Spleen (tissue), 11 donors: ENCODE measurements around the gene WNT1. TPM values are rescaled to one million over a fixed set of nuclear protein-coding genes. Genes with fewer than 3 reads are reported as not detected.

Experiments
- DNase-seq: peaks from one replicate; pipeline ENCODE4 v3.0.0-alpha.2; 2020
- H3K27ac ChIP-seq, 8 donors: fragments of 200-600 bp; sonication (generic) in 7 of 8; 1 replicate in 4 of 8; 2 replicates in 4 of 8; pipeline versions ENCODE4 v1.5.0 to v1.8.0; 2016 to 2021; ENCODE audit warnings: inconsistent platforms in 4 of 8, mild to moderate bottlenecking in 4 of 8, moderate library complexity in 1 of 8
- H3K27me3 ChIP-seq, 7 donors: fragments of 200-600 bp; sonication (generic) in 6 of 7; replicated peaks in 1 of 7; 1 replicate in 4 of 7; 2 replicates in 3 of 7; pipeline versions ENCODE4 v1.5.0 to v1.8.0; 2016 to 2021; ENCODE audit warnings: inconsistent platforms in 3 of 7, mild to moderate bottlenecking in 1 of 7
- H3K36me3 ChIP-seq, 6 donors: fragments of 200-600 bp; sonication (generic) in 5 of 6; 1 replicate in 4 of 6; 2 replicates in 2 of 6; pipeline versions ENCODE4 v1.5.0 to v1.8.0; 2016 to 2021; ENCODE audit warnings: inconsistent platforms in 2 of 6
- H3K4me1 ChIP-seq, 6 donors: fragments of 200-600 bp; sonication (generic) in 5 of 6; 1 replicate in 3 of 6; 2 replicates in 3 of 6; pipeline versions ENCODE4 v1.5.0 to v1.8.0; 2016 to 2021; ENCODE audit warnings: inconsistent platforms in 3 of 6
- H3K4me3 ChIP-seq, 8 donors: fragments of 200-600 bp; sonication (generic) in 7 of 8; 1 replicate in 4 of 8; 2 replicates in 4 of 8; pipeline versions ENCODE4 v1.5.0 to v1.8.0; 2016 to 2021; ENCODE audit warnings: inconsistent platforms in 4 of 8, mild to moderate bottlenecking in 4 of 8, moderate library complexity in 2 of 8
- H3K9me3 ChIP-seq, 8 donors: fragments of 200-600 bp; sonication (generic) in 7 of 8; 1 replicate in 4 of 8; 2 replicates in 4 of 8; pipeline versions ENCODE4 v1.5.0 to v1.8.0; 2016 to 2021; ENCODE audit warnings: inconsistent platforms in 4 of 8
- CTCF ChIP-seq, 11 experiments: fragments of 200-600 bp in 7 of 11; fragments of 450-650 bp in 4 of 11; sonication (generic) in 4 of 11; IDR thresholded peaks in 8 of 11; conservative IDR thresholded peaks in 3 of 11; 1 replicate in 7 of 11; 2 replicates in 4 of 11; pipeline versions ENCODE4 v1.4.0 to v1.8.0; 2016 to 2021; ENCODE audit warnings: antibody characterized with exemption in 11 of 11, inconsistent platforms in 4 of 11, mild to moderate bottlenecking in 1 of 11
- POLR2A ChIP-seq, 3 donors: fragments of 450-650 bp; IDR thresholded peaks; one replicate each; pipeline ENCODE4 v1.5.1; 2017; ENCODE audit warnings: antibody characterized with exemption in 3 of 3, mild to moderate bottlenecking in 1 of 3
- POLR2AphosphoS5 ChIP-seq, 3 donors: sonication (generic); formaldehyde crosslinking; IDR thresholded peaks; one replicate each; pipeline ENCODE4 v1.5.1; 2017; ENCODE audit warnings: antibody characterized with exemption in 3 of 3
- WGBS, 5 donors: extraction: QIAGEN DNeasy Blood & Tissue Kit in 3 of 5; methylation state at CpG; one replicate each; pipeline versions ENCODE4 v1.1.5 to v1.1.7; 2013 to 2018; 5-methylcytosine and 5-hydroxymethylcytosine counted together
- intact Hi-C: fragments of 100-400 bp; cut with DNase I; formaldehyde crosslinking; loops from one replicate; pipeline ENCODE4 v1.15.0; 2023; ENCODE audit warnings: low total_unique reads
- polyA plus RNA-seq, 3 donors: library from polyadenylated mRNA; stranded (reverse); fragments of 200-250 nt; gene quantifications; one replicate each; pipeline ENCODE4 v1.2.1, GENCODE V29; 2013
- small RNA-seq, 4 donors: library from RNA; depleted of rRNA; stranded (forward); fragments of <200 nt; gene quantifications; one replicate each; pipeline ENCODE3, GENCODE V24; 2016
- total RNA-seq, 7 donors: library from RNA; depleted of rRNA in 3 of 7; stranded (reverse); fragments of >200 nt in 3 of 7; fragmentation: NEBNext Ultra II Directional in 4 of 7; extraction: Animal tissue kit (Norgen Biotek cat#: 25700) in 4 of 7; gene quantifications; one replicate each; pipeline versions ENCODE4 v1.1.0 to v1.2.1, GENCODE V29; 2016 to 2021
- donor health status: healthy with polysubstance abuse.
- donor health status: DM: no; HTN: no; CAD: no; lungs with moderate emphysema.
- donor health status: DM: no; HTN: no; CAD: no.
- donor health status: Bipolar disorder and iron deficiency.
- donor health status: healthy.
- donor health status: DM: no; HTN: no; CAD: no.
- donor health status: DM: yes; HTN: yes; CAD: no.

WNT1 gene
- total and polyA plus RNA-seq, 10 donors, result 0.06 to 0.52 (median 0.32) TPM; not detected in 6

- no peak overlapping the region for H3K4me3 ChIP-seq
- peaks cover 0 to 9% (median 0%) of the 10 kb centered on the region in 6 donors for H3K4me1 ChIP-seq
- H3K9me3 ChIP-seq, result no peaks in the 10 kb centered on the region
- WGBS, 5 donors, result 87 to 96% (median 92%) methylated on average over 7 to 8 of the region's 8 CpGs
- TF ChIP-seq POLR2A (IDR thresholded peaks at IDR 0.05), result no peak
- no peak for TF ChIP-seq POLR2AphosphoS5 (IDR thresholded peaks at IDR 0.05)
- TF ChIP-seq CTCF (IDR thresholded peaks at IDR 0.05 in 8 of 11, conservative IDR thresholded peaks at IDR 0.05 in 3 of 11), result no peak
- no peak for DNase-seq
- H3K27ac ChIP-seq, result no peak overlapping the region
- peaks cover 0 to 100% (median 88%) of the 10 kb centered on the region in 6 donors for H3K36me3 ChIP-seq
- intact Hi-C loops, result no loop called here
- H3K27me3 ChIP-seq, result no peaks in the 10 kb centered on the region
Measured at GRCh38 chr12:49030119-49030518, 52.0 kb downstream of the WNT1 start.

- Histone ChIP-seq H3K36me3 (peaks cover 0 to 100% (median 83%) of the 10 kb centered on the region in 6 donors), H3K9me3 (no peaks in the 10 kb centered on the region), H3K4me3 (no peak overlapping the region), H3K4me1 (peaks cover 0 to 9% (median 0%) of the 10 kb centered on the region in 6 donors), H3K27ac (no peak overlapping the region), H3K27me3 (no peaks in the 10 kb centered on the region)
- WGBS, 5 donors, result 95 to 97% (median 96%) methylated on average over 18 to 19 of the region's 19 CpGs
- TF ChIP-seq POLR2AphosphoS5 (IDR thresholded peaks at IDR 0.05) (peak in 2 of 3 donors; percentile 11 to 49), CTCF (IDR thresholded peaks at IDR 0.05 in 8 of 11, conservative IDR thresholded peaks at IDR 0.05 in 3 of 11) (no peak)
- intact Hi-C loops, result no loop called here
- DNase-seq, result no peak
Measured at GRCh38 chr12:49030714-49031572, 52.8 kb downstream of the WNT1 start.

GRCh38 chr12:49031573-49032161 is 53.5 kb downstream of the WNT1 start:
- H3K27ac ChIP-seq, result no peak overlapping the region
- peaks cover 0 to 100% (median 80%) of the 10 kb centered on the region in 6 donors for H3K36me3 ChIP-seq
- no peaks in the 10 kb centered on the region for H3K27me3 ChIP-seq
- 84 to 95% (median 93%) methylated on average over 8 of the region's 8 CpGs for WGBS, 5 donors
- H3K4me1 ChIP-seq, result peaks cover 0 to 9% (median 0%) of the 10 kb centered on the region in 6 donors
- no peak for DNase-seq
- H3K4me3 ChIP-seq, result no peak overlapping the region
- H3K9me3 ChIP-seq, result no peaks in the 10 kb centered on the region
- TF ChIP-seq POLR2A (IDR thresholded peaks at IDR 0.05) (no peak), POLR2AphosphoS5 (IDR thresholded peaks at IDR 0.05) (peak in 2 of 3 donors; percentile 22 to 53), CTCF (IDR thresholded peaks at IDR 0.05 in 8 of 11, conservative IDR thresholded peaks at IDR 0.05 in 3 of 11) (no peak)
- intact Hi-C loops, result no loop called here

Small RNA genes within 50 kb of the gene (small RNA-seq; reads per million reads assigned to genes)
- 0 reads per million in 4 donors for gene RNU6-940P

Other genes with a start within 250 kb of the WNT1 start
- gene ADCY6, start 189.2 kb upstream of the WNT1 start, total RNA-seq, result 10 to 100 TPM; 10.3 to 20.4 (median 14.4) TPM
- 1 to 10 TPM; 1.6 to 5.7 (median 2.3) TPM for gene ADCY6, start 189.2 kb upstream of the WNT1 start, polyA plus RNA-seq
- gene CACNB3, start 159.8 kb upstream of the WNT1 start, total RNA-seq, result 10 to 100 TPM in 3 of 7 donors, 1 to 10 TPM in 4; 4.7 to 16.1 (median 8.4) TPM
- 1 to 10 TPM; 2.5 to 4.6 (median 4.3) TPM for gene CACNB3, start 159.8 kb upstream of the WNT1 start, polyA plus RNA-seq
- 100 to 1,000 TPM in 3 of 7 donors, 10 to 100 TPM in 4; 71.7 to 104 (median 91.7) TPM for gene DDX23, start 126.2 kb upstream of the WNT1 start, total RNA-seq
- 10 to 100 TPM; 33.1 to 54.9 (median 49.2) TPM for gene DDX23, start 126.2 kb upstream of the WNT1 start, polyA plus RNA-seq
- gene RND1, start 112.5 kb upstream of the WNT1 start, total RNA-seq, result 1 to 10 TPM in 5 of 7 donors, under 1 TPM in 2; 0.69 to 3.0 (median 1.5) TPM
- under 1 TPM; 0.65 to 0.93 (median 0.86) TPM for gene RND1, start 112.5 kb upstream of the WNT1 start, polyA plus RNA-seq
- gene FKBP11, start 52.8 kb upstream of the WNT1 start, total RNA-seq, result 10 to 100 TPM; 27.8 to 73.8 (median 43.2) TPM
- gene FKBP11, start 52.8 kb upstream of the WNT1 start, polyA plus RNA-seq, result 10 to 100 TPM; 31.8 to 49.8 (median 37.9) TPM
- 100 to 1,000 TPM in 4 of 7 donors, 10 to 100 TPM in 3; 66.8 to 152 (median 125) TPM for gene ARF3, start 20.8 kb upstream of the WNT1 start, total RNA-seq
- 10 to 100 TPM; 22.2 to 54.1 (median 31.2) TPM for gene ARF3, start 20.8 kb upstream of the WNT1 start, polyA plus RNA-seq
- 1 to 10 TPM in 6 of 7 donors, under 1 TPM in 1; 0.59 to 2.9 (median 2.0) TPM for gene WNT10B, start 6.6 kb upstream of the WNT1 start, total RNA-seq
- 1 to 10 TPM; 2.5 to 5.4 (median 4.6) TPM for gene WNT10B, start 6.6 kb upstream of the WNT1 start, polyA plus RNA-seq
- 1 to 10 TPM in 1 of 7 donors, under 1 TPM in 5, not detected in 1; 0.15 to 2.0 (median 0.40) TPM for gene DDN, start 21.1 kb downstream of the WNT1 start, total RNA-seq
- under 1 TPM; 0.09 to 0.64 (median 0.42) TPM for gene DDN, start 21.1 kb downstream of the WNT1 start, polyA plus RNA-seq
- 10 to 100 TPM; 40.2 to 47.2 (median 44.6) TPM for gene PRKAG1, start 40.5 kb downstream of the WNT1 start, total RNA-seq
- gene PRKAG1, start 40.5 kb downstream of the WNT1 start, polyA plus RNA-seq, result 10 to 100 TPM; 34.1 to 41.4 (median 39.8) TPM
- gene KMT2D, start 82.5 kb downstream of the WNT1 start, total RNA-seq, result 100 to 1,000 TPM; 115 to 172 (median 163) TPM
- 10 to 100 TPM in 1 of 3 donors, 1 to 10 TPM in 2; 5.1 to 42.1 (median 6.0) TPM for gene KMT2D, start 82.5 kb downstream of the WNT1 start, polyA plus RNA-seq
- gene RHEBL1, start 91.7 kb downstream of the WNT1 start, total RNA-seq, result 1 to 10 TPM; 2.0 to 4.3 (median 2.5) TPM
- 1 to 10 TPM; 3.9 to 6.7 (median 5.5) TPM for gene RHEBL1, start 91.7 kb downstream of the WNT1 start, polyA plus RNA-seq
- gene DHH, start 116.5 kb downstream of the WNT1 start, total RNA-seq, result 1 to 10 TPM in 3 of 7 donors, under 1 TPM in 4; 0.33 to 2.6 (median 0.79) TPM
- under 1 TPM; 0.09 to 0.74 (median 0.59) TPM for gene DHH, start 116.5 kb downstream of the WNT1 start, polyA plus RNA-seq
- gene LMBR1L, start 132.5 kb downstream of the WNT1 start, total RNA-seq, result 100 to 1,000 TPM in 2 of 7 donors, 10 to 100 TPM in 5; 60.3 to 108 (median 85.8) TPM
- 10 to 100 TPM; 44.1 to 78.0 (median 61.2) TPM for gene LMBR1L, start 132.5 kb downstream of the WNT1 start, polyA plus RNA-seq
- 100 to 1,000 TPM; 326 to 706 (median 476) TPM for gene TUBA1B, start 153.1 kb downstream of the WNT1 start, total RNA-seq
- 100 to 1,000 TPM; 231 to 582 (median 476) TPM for gene TUBA1B, start 153.1 kb downstream of the WNT1 start, polyA plus RNA-seq
- 100 to 1,000 TPM in 2 of 7 donors, 10 to 100 TPM in 5; 47.2 to 120 (median 71.7) TPM for gene TUBA1A, start 210.8 kb downstream of the WNT1 start, total RNA-seq
- gene TUBA1A, start 210.8 kb downstream of the WNT1 start, polyA plus RNA-seq, result 10 to 100 TPM; 52.0 to 68.5 (median 66.4) TPM